Left hindlimb (tissue), 1 donor: ENCODE results near the gene MBD4.
"Not testable (repeated sequence)": the region's sequence is repeated elsewhere in the genome, so short reads cannot be mapped to it uniquely, and the experiment has no call there.

Source experiments
- DNase-seq: peaks from one replicate; pipeline ENCODE4 v3.0.0-alpha.2; 2018

MBD4 gene

DNA sequence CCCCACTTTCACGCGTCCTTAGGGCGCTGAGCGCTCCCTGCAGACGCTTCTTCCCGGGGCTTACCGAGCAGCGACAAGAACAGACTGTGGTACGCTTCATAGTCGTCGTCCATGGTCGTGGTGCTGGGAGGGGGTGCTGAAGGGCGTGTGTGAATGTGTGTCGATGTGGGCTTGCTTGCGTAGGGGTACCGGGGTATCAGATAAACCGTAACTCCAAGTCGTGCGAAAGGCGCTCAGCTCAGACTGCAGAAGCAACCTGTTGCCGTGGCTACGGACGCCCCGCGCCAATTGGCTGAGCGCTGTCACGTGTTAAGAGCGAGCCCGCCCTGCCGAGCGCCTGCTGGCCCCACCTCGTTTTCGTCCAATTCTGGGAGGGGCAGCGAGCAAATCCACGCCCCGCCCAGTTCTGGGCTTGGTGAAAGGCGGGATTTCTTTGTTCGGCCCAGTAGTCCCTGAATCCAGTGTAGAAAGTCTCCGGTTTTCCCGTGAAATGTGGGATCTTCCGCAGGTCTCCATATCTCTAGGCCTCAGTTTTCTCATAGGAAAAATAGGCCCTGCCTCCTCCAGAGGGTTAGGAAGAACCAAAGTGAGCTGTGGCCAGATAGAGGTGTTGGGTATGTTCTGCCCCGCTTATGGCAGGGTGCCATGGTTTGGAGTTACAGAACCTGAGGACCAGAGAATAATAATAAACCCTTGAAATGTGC lies 11.2 kb downstream of the MBD4 start, which contains the start of gene EFCAB12:
EFCAB12 (minus strand) TSS at position 261 of the 704 bp plus-strand sequence; CDS start at position 113, 148 bp downstream.
- peak; percentile 96 for DNase-seq

DNA sequence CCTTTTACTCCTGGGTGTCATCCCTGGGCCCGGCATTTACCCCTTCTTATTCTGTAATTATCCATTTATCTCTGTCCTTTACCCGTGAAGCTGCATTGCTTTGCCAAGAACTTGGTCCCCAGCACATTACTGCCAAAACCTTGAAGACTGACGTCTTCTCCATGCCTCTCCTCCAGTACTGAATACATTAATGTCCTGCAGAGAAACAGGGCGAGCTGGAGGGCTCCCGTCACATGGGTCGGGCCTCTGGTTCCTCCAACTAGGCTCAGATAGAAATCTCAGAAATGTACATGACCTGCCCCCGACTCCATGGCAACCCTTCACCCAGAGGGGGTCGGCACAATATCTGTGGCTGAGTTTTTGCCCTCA lies 11.8 kb downstream of the MBD4 start:
- DNase-seq: no peak

DNA sequence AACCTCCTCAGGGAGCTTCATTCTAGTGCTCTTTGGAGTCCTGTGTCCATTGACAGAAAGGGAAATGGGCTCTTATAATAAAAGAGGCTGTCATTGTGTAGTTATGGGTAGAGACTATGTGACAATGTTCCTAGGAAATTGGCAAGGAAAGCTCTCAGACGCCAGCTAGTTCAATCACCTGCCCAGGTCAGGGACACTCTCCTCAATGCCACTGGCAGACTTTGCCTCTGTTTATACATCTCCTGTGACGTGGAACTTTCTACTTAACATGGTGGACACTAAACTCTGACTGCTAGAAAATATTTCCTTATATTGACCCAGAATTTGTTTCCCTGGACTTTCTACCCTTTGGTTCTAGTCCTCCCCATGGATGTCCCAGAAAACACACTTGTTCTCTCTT lies 14.1 kb downstream of the MBD4 start:
- no peak for DNase-seq

DNA sequence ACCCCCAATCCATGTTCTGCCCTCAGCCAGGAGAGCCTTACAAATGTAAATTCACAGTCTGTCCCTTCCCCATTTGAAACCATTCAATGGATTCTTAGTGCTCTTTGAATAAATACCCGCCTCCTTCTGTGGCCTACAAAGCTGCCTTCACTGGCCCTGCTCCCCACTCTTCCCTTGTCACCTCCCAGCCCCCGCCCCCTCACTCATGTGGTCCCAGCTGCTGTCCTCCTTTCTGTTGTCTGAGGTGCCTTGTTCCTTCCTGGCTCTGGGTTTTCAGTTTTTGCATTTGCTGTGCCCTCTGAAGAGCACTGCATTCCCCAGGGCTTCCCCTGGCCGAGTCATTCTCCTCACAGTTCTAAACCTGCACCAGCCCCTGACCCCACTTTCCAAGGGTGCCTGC lies 14.5 kb downstream of the MBD4 start:
- DNase-seq: no peak

DNA sequence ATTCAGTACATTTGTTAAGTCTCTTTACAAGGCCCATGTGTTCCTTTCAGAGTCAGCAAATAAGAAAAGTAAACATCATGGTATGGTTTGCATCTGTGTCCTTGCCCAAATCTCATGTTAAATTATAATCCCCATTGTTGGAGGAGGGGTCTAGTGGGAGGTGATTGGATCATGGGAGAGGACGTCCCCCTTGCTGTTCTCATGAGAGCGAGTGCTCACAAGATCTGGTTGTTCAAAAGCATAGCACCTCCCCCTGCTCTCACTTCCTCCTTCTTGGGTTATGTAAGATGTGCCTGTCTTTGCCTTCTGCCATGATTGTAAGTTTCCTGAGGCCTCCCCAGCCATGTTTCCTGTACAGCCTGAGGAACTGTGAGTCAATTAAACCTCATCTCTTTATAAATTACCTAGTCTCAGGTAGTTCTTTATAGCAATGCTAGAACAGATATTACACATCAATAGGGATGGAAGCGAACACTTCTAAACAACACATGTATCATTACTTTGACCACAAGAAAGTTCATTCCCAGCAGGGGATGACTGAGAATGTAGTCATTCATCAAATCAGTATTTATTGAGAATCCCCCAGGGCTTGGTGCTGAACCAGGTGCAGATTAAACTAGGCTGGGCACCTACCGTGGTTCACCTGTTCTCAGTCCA lies 15.4 kb downstream of the MBD4 start:
- no peak for DNase-seq

DNA sequence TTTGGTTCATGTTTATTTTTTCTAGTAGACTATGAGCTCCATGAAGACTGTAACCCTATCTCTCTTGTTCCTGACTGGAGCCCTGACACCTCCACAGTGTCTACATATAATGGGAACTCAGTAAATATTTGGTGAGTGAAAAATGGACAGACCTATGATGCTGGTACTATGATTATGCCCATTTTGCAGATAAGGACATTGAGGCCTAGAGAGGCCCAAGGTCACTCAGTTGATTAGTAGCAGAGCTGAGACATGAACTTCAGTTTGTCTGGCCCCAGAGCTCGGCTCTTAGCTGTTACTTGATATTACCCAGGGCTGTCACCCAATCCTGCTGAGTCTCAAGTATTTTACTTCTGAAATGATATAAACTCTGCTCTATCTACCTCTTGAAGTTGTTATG lies 16.9 kb downstream of the MBD4 start:
- DNase-seq: no peak

DNA sequence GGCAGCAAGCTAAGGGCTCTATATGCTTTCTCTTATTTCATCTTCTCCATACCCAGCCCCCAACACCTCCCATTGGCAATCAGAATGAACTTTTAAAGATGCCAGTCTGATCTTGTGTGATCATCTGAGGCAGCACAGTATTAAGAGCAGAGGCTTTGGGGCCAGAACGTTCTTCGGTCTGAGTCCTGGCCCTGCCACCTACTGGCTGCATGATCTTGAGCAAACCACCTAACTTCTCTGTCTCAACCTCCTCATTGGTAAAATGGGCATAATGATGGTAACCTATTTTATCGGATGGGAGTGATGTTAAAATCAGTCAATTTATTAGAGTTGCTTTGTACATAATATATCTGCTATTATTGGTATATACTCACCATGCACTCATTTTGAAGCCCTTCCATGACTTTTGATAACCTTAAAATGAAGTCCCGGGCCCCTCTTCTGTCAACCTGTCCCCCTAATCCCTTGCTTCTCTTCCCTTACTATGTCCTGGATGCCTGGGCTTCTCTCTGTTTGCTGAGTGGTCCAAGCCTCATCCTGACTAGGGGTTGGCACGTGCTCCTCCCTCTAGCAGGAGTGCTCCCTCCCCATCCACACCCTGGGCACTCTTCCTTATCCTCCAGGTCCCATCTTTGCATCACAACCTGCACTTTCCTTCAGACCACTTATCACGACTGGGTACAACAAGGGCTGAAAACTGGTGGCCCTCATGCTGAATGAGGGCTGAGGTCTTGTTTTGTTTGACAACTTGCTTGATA lies 17.6 kb downstream of the MBD4 start:
- no peak for DNase-seq

DNA sequence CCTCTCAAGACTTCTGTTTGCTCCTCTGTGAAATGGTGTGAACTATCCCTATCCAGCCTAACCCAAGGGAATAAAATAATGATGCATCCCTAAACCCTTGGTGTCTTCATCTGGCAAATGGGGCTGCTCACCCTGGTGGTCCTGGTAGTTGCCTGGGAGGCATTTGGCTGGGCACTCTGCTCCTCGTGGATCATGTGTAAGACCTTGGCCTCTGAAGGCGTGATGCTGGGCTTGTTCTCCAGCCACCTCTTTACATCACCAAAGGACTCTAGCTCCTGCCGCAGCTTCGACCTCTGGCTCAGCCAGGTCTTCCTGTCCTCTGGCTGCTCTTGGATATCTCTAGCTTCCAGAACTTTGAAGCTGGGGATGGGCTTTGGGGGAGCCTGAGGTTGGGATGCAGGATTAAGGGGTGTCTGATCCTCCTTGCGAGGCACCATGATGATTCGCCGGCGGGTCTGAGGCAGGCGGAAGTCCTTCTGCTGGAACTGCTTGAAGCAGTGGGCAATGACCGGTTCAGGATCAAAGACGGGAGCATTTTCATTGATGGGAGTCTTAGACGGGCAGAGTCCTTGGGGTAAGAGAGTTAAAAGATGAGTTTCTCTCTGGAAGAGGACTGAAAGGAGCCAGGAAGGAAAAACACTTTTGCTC lies 18.4 kb downstream of the MBD4 start:
- no peak for DNase-seq

DNA sequence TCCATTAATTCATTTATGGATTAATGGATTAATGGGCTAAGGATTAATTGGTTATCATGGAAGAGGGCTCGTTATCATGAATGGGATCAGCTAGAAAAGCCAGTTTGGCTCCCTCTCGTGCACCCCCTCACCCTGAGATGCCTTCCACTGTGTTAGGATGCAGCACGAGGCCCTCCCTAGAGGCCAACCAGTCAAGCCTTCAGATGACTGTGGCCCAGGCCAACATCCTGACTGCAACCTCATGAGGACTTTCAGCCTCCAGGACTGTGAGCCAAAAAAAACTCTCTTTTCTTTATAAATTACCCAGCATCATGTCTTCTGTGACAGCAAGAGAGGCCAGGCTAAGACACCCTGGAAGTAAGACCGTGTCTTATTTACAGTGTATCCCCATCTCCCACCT lies 20.3 kb downstream of the MBD4 start:
- DNase-seq: no peak

DNA sequence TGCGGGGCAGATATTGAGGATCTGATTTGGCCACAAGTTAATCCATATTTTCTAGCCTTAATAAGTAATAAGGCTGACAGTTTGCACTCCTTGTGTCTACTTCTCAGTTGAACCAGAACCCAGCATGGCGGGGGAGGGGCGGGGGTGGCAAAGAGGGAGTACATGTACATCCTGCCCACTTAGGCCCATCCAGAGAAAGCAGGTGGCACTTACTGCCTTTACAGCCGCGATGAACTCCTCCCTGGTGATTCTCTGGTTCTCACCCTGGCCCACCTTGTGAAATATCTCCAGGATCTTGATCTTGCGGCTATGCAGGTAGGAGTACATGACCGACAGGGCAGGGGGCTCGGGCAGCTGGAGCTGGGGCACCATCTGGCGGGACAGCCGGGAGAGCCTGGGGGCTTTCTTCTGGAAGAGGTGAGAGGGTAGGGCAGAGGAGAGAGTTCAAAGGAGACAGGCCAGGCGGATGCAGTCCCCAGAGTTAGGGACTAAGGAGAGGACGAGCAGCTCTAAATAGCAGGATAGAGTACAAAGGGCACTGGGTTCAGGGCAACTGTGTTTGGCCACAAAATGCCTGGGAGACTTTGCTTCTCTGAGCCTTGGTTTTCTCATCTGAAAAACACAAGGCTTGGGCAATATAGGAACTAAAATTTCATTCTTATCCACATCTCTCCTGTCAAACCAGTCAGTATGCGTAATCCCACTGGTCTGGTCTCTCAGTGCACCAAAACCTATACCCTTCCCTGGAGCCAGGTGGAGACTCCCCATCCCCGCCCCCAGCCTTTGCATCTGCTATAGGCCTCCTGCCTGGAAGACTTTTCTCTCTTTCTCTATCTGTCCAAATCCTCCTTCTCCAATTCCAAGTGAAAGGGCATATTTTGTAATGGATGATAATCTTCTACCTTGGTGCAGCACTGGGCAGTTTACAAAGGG lies 21.4 kb downstream of the MBD4 start:
- peak; percentile 16 for DNase-seq

DNA sequence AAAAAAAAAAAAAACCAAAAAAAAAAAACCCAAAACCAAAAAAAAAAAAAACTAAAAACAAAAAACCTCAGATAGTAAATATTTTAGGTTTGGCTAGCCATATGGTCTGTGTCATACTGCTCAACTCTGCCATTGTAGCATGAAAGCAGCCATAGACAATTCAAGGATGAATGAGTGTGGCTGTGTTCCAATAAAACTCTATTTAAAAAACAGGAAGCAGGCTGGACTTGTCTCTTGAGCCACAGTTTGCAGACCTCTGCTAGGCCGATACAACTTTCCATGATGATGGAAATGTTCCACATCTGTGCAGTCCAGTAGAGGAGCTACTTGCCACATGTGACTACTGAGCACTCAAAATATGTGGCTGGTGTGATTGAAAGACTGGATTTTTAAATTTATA lies 22.4 kb downstream of the MBD4 start:
- peak; percentile 36 for DNase-seq

DNA sequence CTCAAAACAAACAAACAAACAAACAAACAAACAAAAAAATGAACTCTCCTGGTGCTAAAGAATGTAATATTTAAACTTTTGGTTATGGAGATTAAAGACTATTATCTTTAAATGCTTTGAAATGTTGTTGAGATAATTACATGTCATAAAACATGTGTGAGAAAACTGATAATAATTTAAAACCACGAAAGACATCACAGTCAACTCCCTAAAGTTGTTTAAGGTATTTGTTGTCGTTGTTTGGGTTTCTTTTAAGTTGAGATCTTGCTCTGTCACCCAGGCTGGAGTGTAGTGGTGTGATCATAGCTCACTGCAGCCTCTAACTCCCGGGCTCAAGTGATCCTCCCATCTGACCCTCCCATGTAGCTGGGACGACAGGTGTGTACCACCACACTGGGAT lies 23.3 kb downstream of the MBD4 start:
- peak; percentile 4 for DNase-seq

DNA sequence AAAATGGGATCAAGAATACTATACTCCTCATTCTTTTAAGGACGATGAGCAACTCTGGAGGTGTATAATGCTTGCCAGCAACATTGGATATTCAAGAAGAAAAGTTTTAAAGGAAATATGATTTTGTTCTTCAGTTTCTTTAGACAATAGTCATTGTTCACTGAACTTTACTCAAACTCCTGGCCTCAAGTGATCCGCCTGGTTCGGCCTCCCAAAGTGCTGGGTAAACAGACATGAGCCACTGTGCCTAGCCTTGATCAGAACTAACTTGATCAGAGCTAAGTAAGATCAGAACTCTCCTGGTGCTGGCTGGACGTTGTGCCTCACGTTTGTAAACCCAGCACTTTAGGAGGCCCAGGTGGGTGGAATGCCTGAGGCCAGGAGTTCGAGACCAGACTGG lies 23.9 kb downstream of the MBD4 start:
- DNase-seq: no peak

DNA sequence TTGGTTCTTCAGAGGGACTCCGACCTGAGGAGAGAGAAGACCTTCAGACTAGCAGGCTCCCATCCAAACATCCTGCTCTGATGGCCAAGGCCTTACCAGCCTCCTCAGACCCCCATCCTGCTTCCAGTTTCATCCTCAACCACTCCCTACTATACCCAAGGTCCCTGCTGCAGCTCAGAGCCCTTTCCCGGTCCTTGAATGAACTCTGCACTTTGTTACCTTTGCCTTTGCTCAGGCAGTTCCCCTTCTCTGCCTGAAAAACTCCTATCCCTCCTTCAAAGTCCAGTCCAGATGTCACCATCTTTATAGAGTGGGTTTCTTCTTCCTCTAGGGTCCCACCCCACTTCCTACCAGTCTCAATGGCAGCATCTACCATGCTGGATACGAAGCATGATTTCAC lies 24.4 kb downstream of the MBD4 start:
- DNase-seq: no peak

DNA sequence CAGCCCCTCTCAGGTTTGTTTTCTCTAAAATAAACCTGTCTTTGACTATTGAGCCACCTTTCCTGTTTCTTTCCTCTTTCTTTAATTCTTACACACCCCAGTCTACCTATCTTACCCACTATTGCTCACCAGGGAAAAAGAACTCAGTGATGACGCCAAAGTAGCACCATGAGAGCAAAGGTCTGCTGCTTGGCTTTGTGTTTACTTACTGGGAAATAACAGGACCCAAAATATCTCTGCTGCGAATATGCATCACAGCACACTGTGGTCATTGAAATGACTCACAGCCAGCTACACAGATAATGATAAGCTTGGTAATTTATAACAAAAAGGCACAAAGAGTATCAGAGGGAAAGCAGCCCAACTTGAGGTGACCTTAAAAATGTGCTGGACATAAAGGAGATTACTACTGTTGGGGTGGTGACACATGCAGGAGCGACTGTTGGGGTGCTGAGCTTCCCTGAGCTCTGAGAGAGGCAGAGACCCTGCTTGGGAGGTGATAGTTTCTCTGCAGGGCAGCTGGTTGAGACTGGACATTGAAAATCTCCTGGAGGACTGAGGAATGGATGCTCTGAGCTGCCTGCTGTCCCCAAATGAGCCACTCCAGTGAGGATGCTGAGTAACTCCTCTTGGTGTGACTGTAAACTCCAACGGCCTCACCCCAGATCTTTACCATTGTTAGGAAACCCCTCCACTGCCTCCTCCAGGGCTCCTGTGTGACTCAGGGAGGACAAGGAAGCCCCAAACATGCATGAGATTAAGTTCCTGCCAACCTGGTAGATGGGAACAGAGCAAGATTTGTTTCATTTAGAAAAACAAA lies 25.9 kb downstream of the MBD4 start:
- DNase-seq: no peak

DNA sequence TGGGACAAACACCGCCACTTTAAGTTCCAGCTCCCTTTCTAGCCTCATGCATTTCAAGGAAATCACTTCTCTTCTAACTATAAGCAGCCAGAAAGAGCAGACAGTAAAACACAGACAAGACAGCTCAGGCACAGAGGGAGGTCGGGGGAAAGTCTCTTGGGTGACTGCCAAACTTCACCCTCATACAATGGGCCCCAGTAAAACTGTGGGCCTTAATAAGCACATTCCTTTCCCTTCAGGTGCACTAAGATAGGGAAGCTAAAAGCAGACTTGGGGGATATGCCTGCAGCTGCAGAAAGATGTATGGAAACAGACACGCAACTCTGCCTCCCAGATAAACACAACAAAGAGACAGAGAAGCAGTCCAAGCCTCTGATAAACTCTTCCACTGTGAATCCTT lies 26.5 kb downstream of the MBD4 start:
- DNase-seq: not testable (repeated sequence)

DNA sequence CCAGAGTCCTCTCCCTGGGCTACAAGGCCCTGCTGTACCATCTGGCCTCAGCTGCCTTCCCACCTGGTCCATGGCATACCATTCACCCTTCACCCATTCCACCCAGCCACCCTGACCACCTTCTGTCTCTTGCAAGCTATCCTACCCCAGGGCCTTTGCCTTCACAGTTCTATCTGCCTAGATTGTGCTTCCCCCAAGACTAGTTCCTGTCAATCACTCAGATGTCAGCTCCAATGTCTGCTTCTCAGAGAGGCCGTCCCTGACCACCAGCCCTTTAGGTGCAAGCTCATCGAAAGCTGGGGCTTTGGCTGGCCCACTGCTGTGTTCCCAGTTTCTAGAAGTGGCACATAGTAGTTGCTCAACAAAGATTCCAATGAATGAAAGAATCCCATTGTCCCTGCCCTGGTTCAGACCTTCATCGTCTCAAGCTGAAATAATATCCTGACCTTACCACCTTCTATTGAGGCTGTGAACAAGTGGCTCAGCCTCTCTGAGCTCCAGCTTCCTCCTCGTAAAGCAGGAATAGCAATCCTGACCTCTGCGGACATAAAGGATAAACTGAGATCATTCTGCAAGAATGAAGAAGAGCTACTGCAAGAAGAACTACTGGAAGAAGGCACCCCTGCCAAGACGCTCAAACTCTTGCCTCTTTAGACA lies 27.1 kb downstream of the MBD4 start:
- DNase-seq: no peak

DNA sequence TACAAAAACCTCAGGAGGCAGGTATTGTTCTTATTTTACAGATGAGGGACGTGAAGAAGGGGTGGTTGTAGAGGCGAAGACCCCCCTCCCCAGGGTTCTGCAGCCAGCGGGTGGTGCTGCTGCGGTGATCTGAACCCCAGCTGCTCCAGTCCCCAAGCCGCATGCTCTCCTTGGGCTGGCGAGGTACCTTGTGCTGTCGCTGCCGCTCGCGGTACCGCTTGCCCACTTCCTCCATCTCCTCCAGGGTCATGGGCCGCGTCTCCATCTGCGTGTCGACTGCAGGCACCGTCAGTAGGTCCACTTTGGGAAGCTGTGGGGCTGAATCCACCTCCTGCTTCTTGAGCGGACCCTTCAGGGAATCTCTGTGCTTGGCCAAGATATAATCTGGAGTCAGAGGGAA lies 28.8 kb downstream of the MBD4 start:
- DNase-seq: no peak

DNA sequence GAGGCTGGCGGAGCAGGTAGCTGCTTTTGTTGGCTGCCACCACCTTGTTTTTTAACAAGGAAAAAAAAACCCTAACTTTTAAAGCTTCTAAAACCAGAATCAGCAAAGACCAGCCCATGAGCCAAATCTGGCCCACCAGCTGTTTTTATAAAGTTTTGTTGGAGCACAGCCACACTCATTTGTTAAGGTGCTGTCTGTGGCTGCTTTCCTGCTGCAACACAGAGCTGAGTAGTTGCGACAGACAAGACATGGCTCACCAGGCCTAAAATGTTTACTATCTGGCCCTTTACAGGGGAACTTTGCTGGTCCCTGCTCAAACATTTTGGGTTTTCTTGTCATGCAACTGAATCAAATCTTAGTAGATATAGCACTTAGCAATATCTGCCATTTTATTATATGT lies 30.2 kb downstream of the MBD4 start:
- DNase-seq: no peak

DNA sequence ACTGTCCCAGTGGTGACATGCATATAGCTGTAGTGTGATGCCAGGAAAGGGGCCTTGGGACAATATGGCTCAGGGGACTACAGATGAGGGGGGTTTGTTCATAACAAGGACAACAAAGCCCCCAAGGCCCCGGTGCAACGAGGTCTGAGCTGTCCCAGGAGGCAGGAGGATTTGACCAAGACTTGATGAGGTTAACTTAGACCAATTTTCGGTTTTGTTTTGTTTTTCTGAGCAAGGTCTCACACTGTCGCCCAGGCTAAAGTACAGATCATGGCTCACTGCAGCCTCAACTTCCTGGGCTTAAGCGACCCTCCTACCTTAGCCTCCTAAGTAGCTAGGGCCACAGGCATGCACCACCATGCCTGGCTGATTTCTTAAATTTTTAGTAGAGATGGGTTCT lies 35.1 kb downstream of the MBD4 start:
- DNase-seq: no peak

DNA sequence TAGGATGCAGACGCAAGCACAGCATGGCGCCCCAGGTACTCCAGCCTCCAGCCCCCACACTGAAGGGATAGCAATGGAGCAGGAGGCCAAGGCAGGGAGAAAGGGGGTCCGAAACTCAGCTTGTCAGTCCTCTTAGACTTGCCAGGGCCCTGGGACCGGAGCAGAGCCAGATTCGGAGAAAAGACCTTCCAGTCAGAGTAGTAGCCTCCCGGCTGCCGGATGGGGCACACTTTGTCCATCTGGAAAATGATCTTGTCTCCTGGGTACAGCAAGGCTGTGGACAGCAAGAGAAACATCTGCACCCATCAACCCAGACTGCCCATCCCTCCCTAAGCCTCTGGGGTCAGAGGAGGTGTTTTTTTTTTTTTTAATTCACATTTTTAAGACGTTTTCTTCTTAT lies 35.6 kb downstream of the MBD4 start:
- no peak for DNase-seq
